B cell (primary cell): Measurements from ENCODE around the gene RNF212B. TPM values are rescaled to one million over a fixed set of nuclear protein-coding genes. Genes with fewer than 3 reads are reported as not detected.

ENCODE experiments used
- ATAC-seq: fragments of 200-7000 bp; cut with Tn5 transposase; one replicate; pipeline ENCODE4 v1.10.0; 2021; ENCODE audit warnings: low read depth, mild to moderate bottlenecking, moderate number of reproducible peaks, moderate library complexity
- CTCF ChIA-PET: fragments of 350-600 bp; sonication (Branson Sonifier 250); formaldehyde crosslinking; loops from one replicate; lab custom pipeline; 2021; ENCODE audit warnings: antibody characterized with exemption, inconsistent platforms; lab: Charles Lee
- POLR2A ChIA-PET: fragments of 350-600 bp; sonication (Branson Sonifier 250); formaldehyde crosslinking; loops from one replicate; lab custom pipeline; 2021; ENCODE audit warnings: antibody characterized with exemption; lab: Charles Lee
- DNase-seq: peaks from one replicate; pipeline ENCODE4 v3.0.0; 2013
- H2AFZ ChIP-seq: 2 replicates; pipeline ENCODE4 v1.6.1; 2012; ENCODE audit warnings: mild to moderate bottlenecking, low read depth, low read length; ENCODE audit not compliant: insufficient read depth, poor library complexity, severe bottlenecking
- H3K27ac ChIP-seq, 2 donors: 1 replicate in 1 of 2; 2 replicates in 1 of 2; pipeline ENCODE4 v1.5.1; 2012 to 2013; ENCODE audit warnings: low read length in 2 of 2, mild to moderate bottlenecking in 2 of 2, moderate library complexity in 1 of 2
- H3K27me3 ChIP-seq, 4 experiments: fragments of 200-600 bp in 1 of 4; sonication (generic) in 1 of 4; replicated peaks in 1 of 4; 1 replicate in 2 of 4; 2 replicates in 2 of 4; pipeline versions ENCODE4 v1.6.1 to v1.7.0; 2013 to 2016; ENCODE audit warnings: low read length in 3 of 4, mild to moderate bottlenecking in 2 of 4, mixed read lengths in 1 of 4, moderate library complexity in 1 of 4; ENCODE audit not compliant: insufficient read depth in 4 of 4, control insufficient read depth in 3 of 4; ENCODE audit errors: control extremely low read depth in 1 of 4
- H3K36me3 ChIP-seq, 2 experiments: replicated peaks in 1 of 2; 1 replicate in 1 of 2; 2 replicates in 1 of 2; pipeline versions ENCODE4 v1.6.1 to v1.7.1; 2013; ENCODE audit warnings: low read length in 1 of 2; ENCODE audit not compliant: insufficient read depth in 2 of 2, control insufficient read depth in 1 of 2; ENCODE audit errors: control extremely low read depth in 1 of 2, extremely low read depth in 1 of 2
- H3K4me1 ChIP-seq, 2 donors: fragments of 200-600 bp in 1 of 2; sonication (generic) in 1 of 2; 1 replicate in 1 of 2; 2 replicates in 1 of 2; pipeline versions ENCODE4 v1.5.1 to v1.6.1; 2013 to 2017; ENCODE audit warnings: low read length in 2 of 2; ENCODE audit not compliant: control insufficient read depth in 2 of 2, insufficient read depth in 2 of 2
- H3K4me2 ChIP-seq: replicated peaks from 2 replicates; pipeline ENCODE3; 2012; ENCODE audit warnings: mild to moderate bottlenecking, low read depth, low read length; ENCODE audit not compliant: poor library complexity, severe bottlenecking
- H3K4me3 ChIP-seq, 5 experiments: fragments of 200-600 bp in 1 of 5; sonication (generic) in 1 of 5; 1 replicate in 3 of 5; 2 replicates in 2 of 5; pipeline versions ENCODE4 v1.5.1 to v1.7.0; 2011 to 2016; ENCODE audit warnings: low read length in 4 of 5, mild to moderate bottlenecking in 4 of 5, low read depth in 2 of 5, control low read depth in 1 of 5, moderate library complexity in 1 of 5; ENCODE audit not compliant: insufficient read depth in 1 of 5; ENCODE audit errors: control extremely low read depth in 1 of 5, extremely low read depth in 1 of 5
- H3K79me2 ChIP-seq: fragments of 200-600 bp; sonication (generic); one replicate; pipeline ENCODE4 v1.6.0; 2016; ENCODE audit warnings: low read length; ENCODE audit not compliant: control insufficient read depth, insufficient read depth
- H3K9ac ChIP-seq: fragments of 200-600 bp; sonication (generic); 2 replicates; pipeline ENCODE4 v1.6.1; 2017; ENCODE audit warnings: mild to moderate bottlenecking, low read length, moderate library complexity
- H3K9me3 ChIP-seq, 3 donors: one replicate each; pipeline versions ENCODE4 v1.6.1 to v1.7.1; 2013; ENCODE audit warnings: low read length in 2 of 3; ENCODE audit not compliant: control insufficient read depth in 2 of 3, insufficient read depth in 1 of 3; ENCODE audit errors: control extremely low read depth in 1 of 3
- H4K20me1 ChIP-seq: 2 replicates; pipeline ENCODE4 v1.6.0; 2012; ENCODE audit warnings: mild to moderate bottlenecking, low read length; ENCODE audit not compliant: insufficient read depth, control insufficient read depth, poor library complexity, severe bottlenecking
- H3K27ac Mint-ChIP-seq: one replicate; pipeline ENCODE4 v1.8.0; 2021; ENCODE audit warnings: mixed read lengths
- H3K27me3 Mint-ChIP-seq: one replicate; pipeline ENCODE4 v1.8.0; 2021; ENCODE audit warnings: mixed read lengths
- H3K4me1 Mint-ChIP-seq: one replicate; pipeline ENCODE4 v1.8.0; 2021; ENCODE audit warnings: mixed read lengths
- H3K4me3 Mint-ChIP-seq: one replicate; pipeline ENCODE4 v1.8.0; 2021; ENCODE audit warnings: mixed read lengths
- H3K9me3 Mint-ChIP-seq: one replicate; pipeline ENCODE4 v1.8.0; 2022; ENCODE audit warnings: mixed read lengths; ENCODE audit not compliant: insufficient read depth
- CTCF ChIP-seq: fragments of 200-600 bp; IDR thresholded peaks from one replicate; pipeline ENCODE4 v1.8.0; 2022; ENCODE audit warnings: antibody characterized with exemption, mild to moderate bottlenecking
- EZH2 ChIP-seq: IDR thresholded peaks from 2 replicates; pipeline ENCODE4 v1.6.1; 2012; ENCODE audit warnings: borderline replicate concordance, low read depth, mild to moderate bottlenecking, moderate library complexity, low read length; ENCODE audit not compliant: insufficient read depth, poor library complexity, severe bottlenecking
- WGBS: methylation state at CpG from one replicate; pipeline ENCODE4 v1.1.5; 2013; ENCODE audit warnings: missing lambda C conversion rate; ENCODE audit not compliant: insufficient coverage; 5-methylcytosine and 5-hydroxymethylcytosine counted together
- intact Hi-C: fragments of 100-400 bp; cut with micrococcal nuclease; formaldehyde crosslinking; loops from one replicate; pipeline ENCODE4 v1.10.0; 2022
- polyA plus RNA-seq: library from polyadenylated mRNA; depleted of rRNA; stranded (reverse); fragments of >200 nt; gene quantifications from 2 replicates; pipeline ENCODE4 v1.2.3, GENCODE V29; 2012
- total RNA-seq, 2 donors: library from RNA; stranded (reverse); fragments of 120-200 nt in 1 of 2; gene quantifications; 1 replicate in 1 of 2; 2 replicates in 1 of 2; pipeline versions ENCODE4 v1.2.3 to v1.2.4, GENCODE V29; 2013 to 2022

The RNF212B gene
- total and polyA plus RNA-seq, 2 donors (not counting 1 experiment from before 2014, with no cell fraction given): not detected

- 4% methylated on average over 19 of the region's 24 CpGs for whole genome bisulfite sequencing
- H3K4me3 ChIP-seq: peak within 1 kb of the TSS in 4 of 5 experiments; percentile 31 to 59 (median 46)
- TF ChIP-seq EZH2 (no peak), CTCF (no peak)
- no peak for ATAC-seq
- no peaks in the 10 kb centered on the region for H3K27me3 ChIP-seq
- H3K9me3 Mint-ChIP-seq: no peaks in the 10 kb centered on the region
- peak within 1 kb of the TSS; percentile 86 for H2AFZ ChIP-seq
- CTCF ChIA-PET: interaction anchor here (0.6 to 3.2 kb wide), 4 partner anchors 11 to 1373 kb away, joined by 3 to 27 read pairs (median 8); partner anchors contain the start of gene PABPN1
- no peaks in the 10 kb centered on the region for H3K27me3 Mint-ChIP-seq
- peak within 1 kb of the TSS; percentile 85 for H3K27ac Mint-ChIP-seq
- peak; percentile 57 for DNase-seq
- H3K79me2 ChIP-seq: no peaks in the 10 kb centered on the region
- peaks cover 33% of the 10 kb centered on the region for H3K4me1 Mint-ChIP-seq
- H3K4me2 ChIP-seq: peak within 1 kb of the TSS; percentile 76
- no peaks in the 10 kb centered on the region for H3K36me3 ChIP-seq
- peak within 1 kb of the TSS; percentile 81 for H3K4me3 Mint-ChIP-seq
- H3K9ac ChIP-seq: peak within 1 kb of the TSS; percentile 64
- peaks cover 14 to 30% of the 10 kb centered on the region in 2 donors for H3K4me1 ChIP-seq
- H4K20me1 ChIP-seq: no peaks in the 10 kb centered on the region
- peaks cover 0 to 3% (median 0%) of the 10 kb centered on the region in 3 donors for H3K9me3 ChIP-seq
- intact Hi-C loops: loop anchor here (1.0 to 10.0 kb wide), 2 partner anchors 15 to 302 kb away; partner anchors contain the start of gene PABPN1
- peak within 1 kb of the TSS; percentile 54 to 78 for H3K27ac ChIP-seq
- POLR2A ChIA-PET: interaction anchor here (0.6 to 1.8 kb wide), 3 partner anchors 14 to 305 kb away, joined by 7 to 15 read pairs (median 13); partner anchors contain the start of gene PABPN1
These were observed 68.8 kb downstream of the RNF212B start, which contains the start of gene BCL2L2 for GRCh38 chr14:23306412-23307145. Gene BCL2L2 (plus strand): TSS chr14:23306833. CDS start chr14:23307768, 935 bp downstream.
